ENCODE measurements around the gene MEIS1. TPM values are rescaled to one million over a fixed set of nuclear protein-coding genes. Genes with fewer than 3 reads are reported as not detected.
A peak's percentile ranks its signal among the peaks of the same experiment; 100 is the strongest.

MEIS1 gene
- total RNA-seq, 1 experiment from 2014 or later: 0.66 TPM

- Histone ChIP-seq H3K23ac (ENCODE audit: insufficient read length, low read depth, low read length) (no peak overlapping the region), H3K56ac (ENCODE audit: insufficient read length, low read depth, low read length) (no peak overlapping the region), H3K79me1 (ENCODE audit: insufficient read depth, low read depth, low read length, poor library complexity, severe bottlenecking) (no peaks in the 10 kb centered on the region), H4K20me1 (ENCODE audit: control insufficient read depth, insufficient read depth, insufficient read length) (no peaks in the 10 kb centered on the region), H4K5ac (ENCODE audit: insufficient read length, low read depth, low read length) (no peak overlapping the region), H3K4me1 (ENCODE audit: insufficient read depth, low read length) (no peaks in the 10 kb centered on the region), H3K27ac (ENCODE audit: insufficient read length, low read depth, low read length) (no peak overlapping the region), H2AFZ (ENCODE audit: low read length) (no peak overlapping the region), H3K23me2 (ENCODE audit: insufficient read length, low read depth, low read length, poor library complexity, severe bottlenecking) (no peaks in the 10 kb centered on the region), H3K27me3 (ENCODE audit: insufficient read depth, low read length) (no peaks in the 10 kb centered on the region), H3K4me2 (ENCODE audit: insufficient read depth, insufficient read length, low read length) (peak overlapping the region; percentile 6), H3T11ph (ENCODE audit: low read length) (no peak overlapping the region), H2BK15ac (ENCODE audit: low read depth, low read length) (no peak overlapping the region), H3K4ac (ENCODE audit: low read depth, low read length) (no peak overlapping the region), H2BK5ac (ENCODE audit: insufficient read length, low read length) (no peak overlapping the region), H2BK120ac (ENCODE audit: low read depth, low read length, poor library complexity, severe bottlenecking) (no peak overlapping the region), H4K8ac (replicated peaks; ENCODE audit: insufficient read length, low read depth, low read length) (no peak overlapping the region), H3K79me2 (ENCODE audit: insufficient read depth, low read length) (no peaks in the 10 kb centered on the region), H2BK20ac (ENCODE audit: low read depth, low read length, poor library complexity, severe bottlenecking) (no peak overlapping the region), H3K9me3 (ENCODE audit: control insufficient read depth, low read depth, low read length) (no peaks in the 10 kb centered on the region), H4K91ac (ENCODE audit: insufficient read length, low read depth, low read length) (no peak overlapping the region), H3K9ac (ENCODE audit: extremely low read depth, insufficient read length, low read length) (no peak overlapping the region), H3K14ac (ENCODE audit: insufficient read depth, low read length) (no peak overlapping the region), H2BK12ac (ENCODE audit: insufficient read length, low read depth, low read length) (no peak overlapping the region), H3K18ac (ENCODE audit: insufficient read length, low read depth, low read length) (no peak overlapping the region), H2AK5ac (ENCODE audit: insufficient read length, low read length) (no peak overlapping the region)
- TF ChIP-seq CTCF (conservative IDR thresholded peaks at IDR 0.05): no peak
- no peaks in the 10 kb centered on the region for H3K36me3 Mint-ChIP-seq (ENCODE audit: insufficient read depth in 1 of 3, low read depth in 3 of 3)
- H3K27me3 Mint-ChIP-seq (ENCODE audit: low read depth): no peaks in the 10 kb centered on the region
- H3K27ac Mint-ChIP-seq: no peak overlapping the region
- DNase-seq: no peak
- peak overlapping the region in 1 of 2 experiments; percentile 28; a peak in 2 of 5 replicates for H3K4me3 Mint-ChIP-seq
- WGBS (ENCODE audit: extremely low coverage, insufficient read length, low lambda C conversion rate): no CpG with 5 or more reads among the region's 11 CpGs
- H3K4me1 Mint-ChIP-seq: peaks cover 19 to 21% of the 10 kb centered on the region in 2 experiments
- no peaks in the 10 kb centered on the region for H3K9me3 Mint-ChIP-seq
Measured at GRCh38 chr2:66469214-66469902, 34.4 kb downstream of the MEIS1 start.

All from H9 (cell line).